Ishikawa (cell line): ENCODE measurements around the gene RASGEF1C.

Experiments used
- CEBPB ChIP-seq: IDR thresholded peaks from 2 replicates; pipeline ENCODE4 v1.6.1; 2012
- CREB1 ChIP-seq: IDR thresholded peaks from 2 replicates; pipeline ENCODE4 v1.6.1; 2012; ENCODE audit warnings: low read depth
- EGR1 ChIP-seq: IDR thresholded peaks from 2 replicates; pipeline ENCODE4 v1.6.1; 2012
- EP300 ChIP-seq: IDR thresholded peaks from 2 replicates; pipeline ENCODE4 v1.6.1; 2012; ENCODE audit warnings: borderline replicate concordance
- FOXM1 ChIP-seq: IDR thresholded peaks from 2 replicates; pipeline ENCODE4 v1.6.1; 2012; ENCODE audit warnings: low read depth, borderline replicate concordance
- MAX ChIP-seq: IDR thresholded peaks from 2 replicates; pipeline ENCODE4 v1.6.1; 2012
- NFIC ChIP-seq: IDR thresholded peaks from 2 replicates; pipeline ENCODE4 v1.6.1; 2012
- RAD21 ChIP-seq: IDR thresholded peaks from 2 replicates; pipeline ENCODE4 v1.6.1; 2012; ENCODE audit warnings: low read depth
- REST ChIP-seq: IDR thresholded peaks from 2 replicates; pipeline ENCODE4 v1.6.1; 2012; ENCODE audit warnings: low read depth, mild to moderate bottlenecking
- TAF1 ChIP-seq: IDR thresholded peaks from 2 replicates; pipeline ENCODE4 v1.6.1; 2012; ENCODE audit warnings: low read depth, mild to moderate bottlenecking
- TCF12 ChIP-seq: IDR thresholded peaks from 2 replicates; pipeline ENCODE4 v1.6.1; 2012; ENCODE audit warnings: low read depth
- TEAD4 ChIP-seq: IDR thresholded peaks from 2 replicates; pipeline ENCODE4 v1.6.1; 2012
- USF1 ChIP-seq: IDR thresholded peaks from 2 replicates; pipeline ENCODE4 v1.6.1; 2012
- YY1 ChIP-seq: IDR thresholded peaks from 2 replicates; pipeline ENCODE4 v1.6.1; 2012; ENCODE audit warnings: low read depth
- ZBTB7A ChIP-seq: IDR thresholded peaks from 2 replicates; pipeline ENCODE4 v1.6.1; 2012; ENCODE audit warnings: low read depth

RASGEF1C gene

GRCh38 chr5:180194410-180195345, 14.3 kb downstream of the RASGEF1C start:
- TF ChIP-seq TEAD4: no peak
- no peak for TF ChIP-seq EP300
- no peak for TF ChIP-seq RAD21
- no peak for TF ChIP-seq YY1
- TF ChIP-seq MAX: no peak
- TF ChIP-seq TCF12: no peak
- TF ChIP-seq CREB1: no peak
- no peak for TF ChIP-seq FOXM1
- no peak for TF ChIP-seq TAF1
- TF ChIP-seq ZBTB7A: no peak
- TF ChIP-seq USF1: no peak
- TF ChIP-seq CEBPB: no peak
- no peak for TF ChIP-seq REST
- no peak for TF ChIP-seq NFIC
- TF ChIP-seq EGR1: no peak

- no peak for TF ChIP-seq NFIC
- no peak for TF ChIP-seq TAF1
- TF ChIP-seq CEBPB: no peak
- no peak for TF ChIP-seq TCF12
- TF ChIP-seq EP300: no peak
- TF ChIP-seq YY1: no peak
- TF ChIP-seq REST: no peak
- TF ChIP-seq ZBTB7A: no peak
Observed at GRCh38 chr5:180193749-180194375, 15.1 kb downstream of the RASGEF1C start.

GRCh38 chr5:180191716-180192115, 17.3 kb downstream of the RASGEF1C start:
- TF ChIP-seq USF1: no peak
- no peak for TF ChIP-seq EGR1
- TF ChIP-seq REST: no peak
- TF ChIP-seq FOXM1: no peak

- TF ChIP-seq USF1: no peak
- no peak for TF ChIP-seq YY1
- TF ChIP-seq TAF1: no peak
- TF ChIP-seq ZBTB7A: no peak
- TF ChIP-seq REST: no peak
- no peak for TF ChIP-seq EP300
- no peak for TF ChIP-seq MAX
Observed at GRCh38 chr5:180187767-180188166, 21.2 kb downstream of the RASGEF1C start.
